RPMI7951 (cell line): ENCODE data around the gene CMTM8. TPM values are rescaled to one million over a fixed set of nuclear protein-coding genes. Genes with fewer than 3 reads are reported as not detected.
A peak's percentile ranks its signal among the peaks of the same experiment; 100 is the strongest.

Experiments
- DNase-seq: peaks from one replicate; pipeline ENCODE4 v3.0.0-alpha.2; 2012; ENCODE audit warnings: low read depth
- total RNA-seq: library from RNA; depleted of rRNA; stranded (reverse); fragments of >200 nt; shearing (Covaris generic); gene quantifications from 2 replicates; pipeline ENCODE4 v1.2.3, GENCODE V29; 2014; rRNA removed

CMTM8 gene
- total RNA-seq, 1 experiment from 2014 or later: not detected

GRCh38 chr3:32406486-32407408 lies 168.3 kb downstream of the CMTM8 start:
- DNase-seq: no peak

DNA sequence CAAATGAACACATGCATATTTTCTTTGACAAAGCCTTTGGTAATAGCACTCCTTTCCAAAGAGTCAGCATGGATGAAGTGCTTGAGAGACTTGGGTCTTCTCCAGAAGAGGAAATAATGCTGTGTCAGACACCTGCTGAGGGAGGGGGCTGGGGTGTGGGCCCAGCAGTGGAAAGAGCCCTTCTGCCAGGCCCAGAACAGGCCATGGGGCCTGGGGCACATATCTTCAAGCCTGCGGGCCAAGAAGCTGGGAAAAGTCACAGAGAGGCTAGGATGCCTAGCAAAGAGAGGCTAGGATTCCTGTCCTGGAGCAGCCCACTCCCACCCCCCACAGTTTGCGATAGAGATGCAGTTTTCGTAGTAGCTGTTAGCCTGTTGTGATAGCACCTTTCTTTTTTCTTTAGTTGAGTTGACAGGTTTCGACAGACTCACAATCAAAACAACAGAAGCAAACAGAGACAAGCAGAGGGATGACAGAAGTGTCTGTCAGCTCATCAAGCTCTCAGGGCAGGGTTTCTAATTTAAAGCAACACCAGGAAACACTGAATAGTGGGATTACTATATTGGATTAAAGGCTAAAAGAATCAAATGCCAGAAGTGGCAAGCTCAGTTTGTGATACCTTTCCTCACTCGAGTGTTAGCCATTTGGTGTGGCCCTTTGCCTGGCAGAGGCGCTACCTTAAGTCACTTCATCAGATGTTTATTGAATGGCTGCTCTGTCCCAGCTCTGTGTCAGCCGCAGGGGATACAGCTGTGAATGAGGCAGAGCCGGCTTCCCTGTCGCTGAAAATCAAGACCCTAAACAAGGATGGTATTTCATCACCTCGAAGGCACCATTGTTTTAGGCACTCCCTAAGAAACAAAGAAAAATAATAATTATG lies 172.1 kb downstream of the CMTM8 start:
- DNase-seq: peak; percentile 14

- peak; percentile 8 for DNase-seq
Observed at GRCh38 chr3:32411442-32411841, 173.0 kb downstream of the CMTM8 start.

DNA sequence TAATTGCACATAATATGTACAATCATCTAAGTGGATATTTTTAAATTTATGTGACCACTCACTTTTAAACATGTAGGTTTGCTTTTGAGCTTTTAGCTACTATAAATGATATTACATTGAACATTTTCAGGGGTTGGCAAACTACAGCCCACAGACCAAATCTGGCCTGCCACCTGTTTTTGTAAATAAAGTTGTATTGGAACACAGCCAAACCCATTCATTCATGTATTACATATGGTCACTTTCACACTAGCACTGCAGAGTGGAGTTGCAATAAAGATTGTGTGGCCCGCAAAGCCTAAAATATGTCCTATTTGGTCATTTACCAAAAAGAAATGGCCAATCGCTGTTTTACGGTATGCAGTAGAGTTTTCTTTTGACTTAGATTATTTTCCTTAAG lies 174.4 kb downstream of the CMTM8 start:
- DNase-seq: no peak

DNA sequence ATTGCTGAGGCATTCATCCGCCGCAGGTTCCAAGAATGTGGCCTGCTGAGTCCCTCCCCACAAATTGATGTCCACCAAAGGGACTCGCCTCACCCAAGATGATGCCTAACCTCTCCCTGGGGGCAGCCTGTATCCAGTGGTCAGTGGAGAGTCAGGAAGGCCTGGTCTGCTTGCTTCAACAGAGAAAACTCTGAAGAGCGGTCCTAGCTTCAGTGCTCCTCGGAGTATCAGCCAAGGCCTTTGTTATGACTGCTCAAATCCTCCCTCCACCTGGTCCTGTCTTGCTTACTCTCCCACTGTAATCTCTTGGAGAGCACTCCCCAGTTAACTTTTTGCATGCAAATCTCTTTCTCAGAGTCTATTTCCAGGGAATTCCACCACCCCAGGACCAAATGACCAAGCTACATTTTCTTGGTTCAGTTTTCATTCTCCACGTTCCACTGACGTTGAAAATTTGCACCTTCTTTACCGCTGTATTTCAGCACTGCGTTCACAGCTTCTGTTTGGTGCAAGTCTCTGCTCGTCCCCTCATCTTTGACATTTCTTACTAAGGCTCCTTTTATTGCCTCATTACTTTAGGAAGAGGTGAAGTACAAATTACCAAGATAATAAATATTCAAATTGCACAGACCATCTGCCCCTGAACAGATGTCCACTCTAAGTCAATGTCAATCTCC lies 175.5 kb downstream of the CMTM8 start:
- no peak for DNase-seq

DNA sequence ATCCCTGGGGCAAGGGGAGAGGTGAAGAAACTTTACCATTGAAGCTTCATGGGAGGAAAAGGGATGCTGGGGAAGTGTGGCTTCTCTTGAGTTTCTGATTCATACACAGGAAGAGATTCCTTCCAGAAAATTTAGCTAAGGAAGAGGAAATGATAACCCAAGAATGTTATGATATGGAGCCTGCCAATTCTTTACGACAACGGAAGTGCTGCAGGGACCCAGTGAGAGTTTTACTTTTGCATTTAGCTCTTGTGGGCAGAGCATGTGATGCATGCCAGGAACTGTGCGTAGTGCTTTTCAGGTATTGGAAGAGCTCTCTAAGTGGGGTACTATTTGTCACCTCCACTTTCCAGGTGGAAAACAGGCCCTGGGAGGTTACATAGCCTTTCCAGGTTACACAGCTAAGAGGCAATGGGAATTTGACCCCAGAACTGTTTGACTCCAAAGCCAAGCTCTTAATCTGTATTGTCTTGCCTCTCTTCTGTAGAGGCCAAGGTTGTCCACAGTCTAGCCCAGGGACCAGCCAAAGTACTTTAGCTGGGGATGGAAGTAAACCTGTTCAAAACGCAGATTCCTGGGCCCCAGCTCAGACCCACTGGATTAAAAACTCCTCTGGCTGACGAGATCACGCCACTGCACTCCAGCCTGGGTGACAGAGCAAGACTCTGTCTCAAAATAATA lies 176.2 kb downstream of the CMTM8 start:
- peak; percentile 46 for DNase-seq

GRCh38 chr3:32419742-32420125 lies 181.3 kb downstream of the CMTM8 start:
- DNase-seq: no peak

Other genes with a start within 250 kb of the CMTM8 start
- gene GPD1L, start 132.1 kb upstream of the CMTM8 start, total RNA-seq: 10.6 and 12.7 TPM in 2 replicates
- 24.5 and 26.2 TPM in 2 replicates for gene CMTM7, start 153.2 kb downstream of the CMTM8 start, total RNA-seq